GM23248 (cell line): Measurements from ENCODE around the gene TMPRSS7.

ENCODE experiments used
- EZH2 ChIP-seq: fragments of 200-600 bp; sonication (generic); IDR thresholded peaks from 2 replicates; pipeline ENCODE4 v1.6.1; 2018; ENCODE audit warnings: antibody characterized with exemption, mild to moderate bottlenecking; ENCODE audit not compliant: insufficient read depth, poor library complexity, severe bottlenecking
- EZH2phosphoT487 ChIP-seq: fragments of 200-600 bp; sonication (generic); IDR thresholded peaks from 2 replicates; pipeline ENCODE4 v1.6.1; 2018; ENCODE audit warnings: antibody characterized with exemption, moderate library complexity, mild to moderate bottlenecking, low read depth; ENCODE audit not compliant: insufficient read depth

GRCh38 chr3:112126511-112126911 is 92.0 kb downstream of the TMPRSS7 start:
- TF ChIP-seq EZH2 (no peak), EZH2phosphoT487 (no peak)
